ENCODE data around the gene IMPDH1. TPM values are rescaled to one million over a fixed set of nuclear protein-coding genes. Genes with fewer than 3 reads are reported as not detected.
A peak's percentile ranks its signal among the peaks of the same experiment; 100 is the strongest.

IMPDH1 gene
- total RNA-seq, 1 donor from 2014 or later = 64.3 TPM

DNA sequence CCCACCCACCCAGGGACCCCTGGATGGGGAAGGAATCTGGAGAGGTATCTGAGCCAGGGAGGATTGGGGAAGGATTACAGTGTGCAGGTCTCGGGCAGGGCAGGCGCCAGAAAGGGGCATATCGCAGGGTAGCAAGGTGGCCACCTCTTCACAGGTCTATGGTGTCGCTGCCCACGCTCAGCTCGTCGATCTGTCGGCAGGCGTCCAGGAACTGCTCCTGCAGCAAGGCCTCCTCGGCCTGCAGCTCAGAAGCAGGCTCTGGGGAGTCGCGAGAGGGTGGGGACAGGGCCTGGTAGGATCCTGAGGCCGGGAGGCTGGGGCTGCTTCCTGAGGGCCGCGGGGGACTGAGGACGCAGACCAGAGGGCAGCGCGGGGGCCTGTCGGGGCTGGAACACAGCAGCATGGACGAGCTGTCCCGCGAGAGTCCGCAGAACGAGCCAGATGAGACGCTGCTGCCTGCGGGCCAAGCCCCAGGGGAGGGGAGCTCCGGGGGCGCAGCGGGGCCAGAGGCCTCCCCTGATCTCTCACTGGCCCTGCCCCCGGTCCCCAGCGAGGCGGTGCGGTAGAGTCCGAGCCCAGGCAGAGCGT, 59.0 kb downstream of the IMPDH1 start:
- no peak for DNase-seq (ENCODE audit: low read depth)
- no peak overlapping the region for H3K4me3 ChIP-seq (ENCODE audit: low read depth, low read length)
- TF ChIP-seq, protein P1, sequence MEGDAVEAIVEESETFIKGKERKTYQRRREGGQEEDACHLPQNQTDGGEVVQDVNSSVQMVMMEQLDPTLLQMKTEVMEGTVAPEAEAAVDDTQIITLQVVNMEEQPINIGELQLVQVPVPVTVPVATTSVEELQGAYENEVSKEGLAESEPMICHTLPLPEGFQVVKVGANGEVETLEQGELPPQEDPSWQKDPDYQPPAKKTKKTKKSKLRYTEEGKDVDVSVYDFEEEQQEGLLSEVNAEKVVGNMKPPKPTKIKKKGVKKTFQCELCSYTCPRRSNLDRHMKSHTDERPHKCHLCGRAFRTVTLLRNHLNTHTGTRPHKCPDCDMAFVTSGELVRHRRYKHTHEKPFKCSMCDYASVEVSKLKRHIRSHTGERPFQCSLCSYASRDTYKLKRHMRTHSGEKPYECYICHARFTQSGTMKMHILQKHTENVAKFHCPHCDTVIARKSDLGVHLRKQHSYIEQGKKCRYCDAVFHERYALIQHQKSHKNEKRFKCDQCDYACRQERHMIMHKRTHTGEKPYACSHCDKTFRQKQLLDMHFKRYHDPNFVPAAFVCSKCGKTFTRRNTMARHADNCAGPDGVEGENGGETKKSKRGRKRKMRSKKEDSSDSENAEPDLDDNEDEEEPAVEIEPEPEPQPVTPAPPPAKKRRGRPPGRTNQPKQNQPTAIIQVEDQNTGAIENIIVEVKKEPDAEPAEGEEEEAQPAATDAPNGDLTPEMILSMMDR (conservative IDR thresholded peaks at IDR 0.05; ENCODE audit: low read depth, low read length) = no peak

DNA sequence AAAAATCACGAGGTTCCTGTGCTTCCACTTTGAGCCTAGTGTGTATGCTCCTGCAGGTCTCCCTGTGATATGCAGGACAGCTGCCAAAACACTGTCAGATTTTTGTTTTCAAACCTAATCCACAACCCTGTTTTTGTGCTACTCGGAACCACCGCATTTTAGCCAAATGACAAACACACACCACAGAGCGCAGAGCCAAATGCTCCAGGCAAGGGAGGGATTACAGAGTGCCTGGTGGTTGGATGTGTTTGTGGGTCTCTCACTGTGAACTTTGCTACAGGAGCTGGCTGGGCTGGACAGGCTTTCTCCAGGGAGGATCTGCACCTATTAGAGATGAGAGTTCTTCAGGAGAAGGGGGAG, 60.3 kb downstream of the IMPDH1 start:
- DNase-seq (ENCODE audit: low read depth) = no peak
- TF ChIP-seq, protein P1 (conservative IDR thresholded peaks at IDR 0.05; ENCODE audit: low read depth, low read length) = no peak
- no peak overlapping the region for H3K4me3 ChIP-seq (ENCODE audit: low read depth, low read length)

DNA sequence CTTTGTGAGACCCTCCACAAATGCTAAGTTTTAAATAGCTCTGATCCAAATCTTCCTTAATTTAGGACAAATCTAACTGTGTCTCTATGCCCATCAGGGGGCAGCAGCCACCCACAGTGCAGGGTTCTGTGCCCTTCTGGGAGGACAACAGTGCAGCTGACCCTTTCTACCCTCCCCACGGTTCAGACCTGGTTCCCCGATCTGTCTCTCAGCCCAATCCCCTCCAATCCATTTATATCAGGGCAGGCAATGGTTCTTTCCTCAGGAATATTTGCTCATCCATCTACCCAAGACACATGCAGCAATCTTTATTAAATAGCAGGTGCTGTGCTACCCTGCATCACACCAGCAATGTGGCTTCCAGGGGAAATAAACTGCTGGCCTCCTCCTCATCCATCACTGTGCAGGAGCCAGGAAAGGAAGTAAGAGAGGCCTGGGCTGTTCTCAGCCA, 62.1 kb downstream of the IMPDH1 start:
- TF ChIP-seq, protein P1 (conservative IDR thresholded peaks at IDR 0.05; ENCODE audit: low read depth, low read length) = peak; percentile 91
- H3K4me3 ChIP-seq (ENCODE audit: low read depth, low read length) = no peak overlapping the region
- DNase-seq (ENCODE audit: low read depth) = no peak

DNA sequence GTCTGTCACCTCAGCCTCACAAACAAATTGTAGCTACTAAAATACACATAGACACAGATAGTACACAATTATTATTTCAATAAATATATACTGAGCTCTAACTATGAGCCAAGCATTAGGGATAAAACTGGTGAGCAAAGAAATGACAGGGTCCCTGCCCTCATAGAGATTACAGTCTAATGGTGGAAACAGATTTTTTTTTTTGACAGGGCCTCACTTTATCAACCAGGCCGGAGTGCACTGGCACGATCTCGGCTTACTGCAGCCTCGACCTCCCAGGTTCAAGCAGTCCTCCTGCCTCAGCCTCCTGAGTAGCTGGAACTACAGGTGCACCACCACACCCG, 65.4 kb downstream of the IMPDH1 start:
- no peak overlapping the region for H3K4me3 ChIP-seq (ENCODE audit: low read depth, low read length)
- DNase-seq (ENCODE audit: low read depth) = no peak
- TF ChIP-seq, protein P1 (conservative IDR thresholded peaks at IDR 0.05; ENCODE audit: low read depth, low read length) = no peak

DNA sequence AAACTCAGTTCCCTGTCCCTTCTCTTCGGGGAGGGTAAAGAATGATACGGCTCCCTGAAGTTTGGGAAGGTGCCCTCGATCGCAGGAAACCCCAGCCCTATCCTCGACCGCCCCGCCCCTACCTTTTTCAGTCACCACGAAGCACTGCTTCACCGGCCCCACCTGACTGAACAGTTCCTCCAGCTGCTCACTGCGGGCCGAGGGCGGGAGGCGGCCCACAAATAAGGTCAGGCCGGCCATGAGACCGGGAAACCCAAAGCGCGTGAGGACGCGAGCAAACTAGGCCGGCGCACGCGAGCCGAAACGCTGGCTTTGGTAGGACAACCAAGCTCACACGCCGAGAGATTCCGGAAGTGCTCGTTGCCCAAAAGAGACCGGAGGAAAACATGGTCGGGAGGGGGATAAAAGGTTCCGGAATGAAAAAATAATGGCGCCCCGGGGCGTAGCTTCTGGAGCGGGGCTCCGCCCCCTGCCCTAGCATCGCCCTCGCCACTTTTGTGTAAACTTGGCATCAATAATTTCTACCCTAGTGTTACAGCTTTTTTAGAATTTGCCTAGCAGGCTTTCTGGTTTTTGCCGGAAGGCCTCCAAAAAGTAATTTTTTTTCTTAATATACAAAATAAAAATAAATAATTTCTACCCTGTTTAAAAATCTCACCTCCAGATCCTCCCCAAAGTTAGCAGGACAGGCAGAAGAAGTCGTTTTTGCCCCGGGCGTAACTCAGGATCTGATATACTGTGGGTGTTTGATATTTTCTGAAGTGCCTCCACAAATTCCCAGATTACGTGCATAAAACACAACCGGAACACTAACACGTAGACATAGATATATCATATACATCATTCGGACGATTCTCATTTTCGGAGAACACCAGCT, 66.0 kb downstream of the IMPDH1 start, which contains the start of gene RBM28:
Gene RBM28, minus strand, starts transcription at position 355 of the 877 bp plus-strand sequence. Its CDS starts 115 bp downstream, at position 240.
- TF ChIP-seq, protein P1 (conservative IDR thresholded peaks at IDR 0.05; ENCODE audit: low read depth, low read length) = no peak
- peak within 1 kb of the TSS; percentile 80 for H3K4me3 ChIP-seq (ENCODE audit: low read depth, low read length)
- DNase-seq (ENCODE audit: low read depth) = peak; percentile 67

Other genes with a start within 250 kb of the IMPDH1 start
- gene LEP, start 168.7 kb downstream of the IMPDH1 start, total RNA-seq = not detected in 2 replicates
- 22.1 and 31.3 TPM in 2 replicates for gene RBM28, start 66.1 kb downstream of the IMPDH1 start, total RNA-seq
- 1.3 TPM in 1 of 2 replicates, not detected in the other for gene PRRT4, start 48.3 kb downstream of the IMPDH1 start, total RNA-seq
- 21.6 and 33.7 TPM in 2 replicates for gene HILPDA, start 45.9 kb upstream of the IMPDH1 start, total RNA-seq
- 39.6 and 39.9 TPM in 2 replicates for gene METTL2B, start 66.8 kb upstream of the IMPDH1 start, total RNA-seq